GM12801 (cell line): ENCODE measurements around the gene STK36.

Experiments
- TF ChIP-seq, protein P1 (sequence below): IDR thresholded peaks from one replicate; pipeline ENCODE4 v1.5.1; 2011; ENCODE audit warnings: control low read depth; ENCODE audit not compliant: insufficient read length; ENCODE audit errors: extremely low read depth

The STK36 gene, protein sequence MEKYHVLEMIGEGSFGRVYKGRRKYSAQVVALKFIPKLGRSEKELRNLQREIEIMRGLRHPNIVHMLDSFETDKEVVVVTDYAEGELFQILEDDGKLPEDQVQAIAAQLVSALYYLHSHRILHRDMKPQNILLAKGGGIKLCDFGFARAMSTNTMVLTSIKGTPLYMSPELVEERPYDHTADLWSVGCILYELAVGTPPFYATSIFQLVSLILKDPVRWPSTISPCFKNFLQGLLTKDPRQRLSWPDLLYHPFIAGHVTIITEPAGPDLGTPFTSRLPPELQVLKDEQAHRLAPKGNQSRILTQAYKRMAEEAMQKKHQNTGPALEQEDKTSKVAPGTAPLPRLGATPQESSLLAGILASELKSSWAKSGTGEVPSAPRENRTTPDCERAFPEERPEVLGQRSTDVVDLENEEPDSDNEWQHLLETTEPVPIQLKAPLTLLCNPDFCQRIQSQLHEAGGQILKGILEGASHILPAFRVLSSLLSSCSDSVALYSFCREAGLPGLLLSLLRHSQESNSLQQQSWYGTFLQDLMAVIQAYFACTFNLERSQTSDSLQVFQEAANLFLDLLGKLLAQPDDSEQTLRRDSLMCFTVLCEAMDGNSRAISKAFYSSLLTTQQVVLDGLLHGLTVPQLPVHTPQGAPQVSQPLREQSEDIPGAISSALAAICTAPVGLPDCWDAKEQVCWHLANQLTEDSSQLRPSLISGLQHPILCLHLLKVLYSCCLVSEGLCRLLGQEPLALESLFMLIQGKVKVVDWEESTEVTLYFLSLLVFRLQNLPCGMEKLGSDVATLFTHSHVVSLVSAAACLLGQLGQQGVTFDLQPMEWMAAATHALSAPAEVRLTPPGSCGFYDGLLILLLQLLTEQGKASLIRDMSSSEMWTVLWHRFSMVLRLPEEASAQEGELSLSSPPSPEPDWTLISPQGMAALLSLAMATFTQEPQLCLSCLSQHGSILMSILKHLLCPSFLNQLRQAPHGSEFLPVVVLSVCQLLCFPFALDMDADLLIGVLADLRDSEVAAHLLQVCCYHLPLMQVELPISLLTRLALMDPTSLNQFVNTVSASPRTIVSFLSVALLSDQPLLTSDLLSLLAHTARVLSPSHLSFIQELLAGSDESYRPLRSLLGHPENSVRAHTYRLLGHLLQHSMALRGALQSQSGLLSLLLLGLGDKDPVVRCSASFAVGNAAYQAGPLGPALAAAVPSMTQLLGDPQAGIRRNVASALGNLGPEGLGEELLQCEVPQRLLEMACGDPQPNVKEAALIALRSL (N-terminal part only)

DNA sequence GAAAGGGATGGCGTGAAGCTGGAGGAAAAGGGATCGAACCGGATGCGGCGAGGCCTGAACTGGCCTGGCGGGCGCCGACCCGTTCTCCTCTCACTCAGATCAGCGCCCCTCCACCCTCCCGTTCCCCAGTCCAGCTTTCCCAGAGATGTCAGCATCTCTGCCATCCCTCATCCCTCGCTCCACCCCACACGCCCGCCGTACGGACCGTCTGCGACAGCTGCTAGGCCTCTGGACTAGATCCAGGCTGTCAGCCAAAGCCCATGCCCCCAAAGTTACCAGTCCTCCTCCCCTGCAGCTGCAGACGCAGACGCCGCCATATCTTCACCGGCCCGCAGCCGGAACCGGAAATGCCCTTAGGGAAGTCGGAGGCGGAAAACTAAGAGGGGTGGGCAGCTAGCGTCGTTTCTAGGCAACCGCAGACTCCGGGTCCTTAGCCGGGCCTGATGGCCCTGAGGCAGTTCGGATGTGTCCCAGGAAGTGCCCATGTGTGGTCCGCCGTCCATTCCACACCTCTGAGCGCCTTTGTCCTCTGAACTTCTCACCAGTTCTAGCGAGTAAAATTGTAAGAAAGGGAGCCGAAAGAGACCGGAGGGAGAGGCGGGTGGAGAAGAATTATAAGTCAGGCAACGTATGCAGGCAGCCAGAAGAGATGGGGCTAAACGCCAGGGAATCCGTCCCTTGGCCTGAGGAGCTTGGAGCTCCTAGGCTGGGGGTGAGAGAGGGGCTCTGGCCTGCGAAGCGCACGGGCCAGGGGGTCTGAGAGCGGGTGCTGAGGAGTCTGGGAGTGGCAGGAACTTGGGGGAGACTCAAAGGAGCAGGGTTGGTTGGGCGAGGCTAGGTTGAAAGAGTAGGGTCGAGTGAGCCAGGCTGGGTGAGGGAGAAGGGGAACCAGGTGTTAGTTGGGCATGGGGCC lies at the start of gene STK36, which contains the start of gene RNF25:
Gene STK36, plus strand, starts transcription at position 433 of the 913 bp plus-strand sequence. CDS start 744 bp downstream, outside the sequence.
Gene RNF25, minus strand, starts transcription at position 349 of the 913 bp plus-strand sequence. Its CDS starts 32 bp downstream, at position 317.
- TF ChIP-seq, protein P1, sequence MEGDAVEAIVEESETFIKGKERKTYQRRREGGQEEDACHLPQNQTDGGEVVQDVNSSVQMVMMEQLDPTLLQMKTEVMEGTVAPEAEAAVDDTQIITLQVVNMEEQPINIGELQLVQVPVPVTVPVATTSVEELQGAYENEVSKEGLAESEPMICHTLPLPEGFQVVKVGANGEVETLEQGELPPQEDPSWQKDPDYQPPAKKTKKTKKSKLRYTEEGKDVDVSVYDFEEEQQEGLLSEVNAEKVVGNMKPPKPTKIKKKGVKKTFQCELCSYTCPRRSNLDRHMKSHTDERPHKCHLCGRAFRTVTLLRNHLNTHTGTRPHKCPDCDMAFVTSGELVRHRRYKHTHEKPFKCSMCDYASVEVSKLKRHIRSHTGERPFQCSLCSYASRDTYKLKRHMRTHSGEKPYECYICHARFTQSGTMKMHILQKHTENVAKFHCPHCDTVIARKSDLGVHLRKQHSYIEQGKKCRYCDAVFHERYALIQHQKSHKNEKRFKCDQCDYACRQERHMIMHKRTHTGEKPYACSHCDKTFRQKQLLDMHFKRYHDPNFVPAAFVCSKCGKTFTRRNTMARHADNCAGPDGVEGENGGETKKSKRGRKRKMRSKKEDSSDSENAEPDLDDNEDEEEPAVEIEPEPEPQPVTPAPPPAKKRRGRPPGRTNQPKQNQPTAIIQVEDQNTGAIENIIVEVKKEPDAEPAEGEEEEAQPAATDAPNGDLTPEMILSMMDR = no peak

DNA sequence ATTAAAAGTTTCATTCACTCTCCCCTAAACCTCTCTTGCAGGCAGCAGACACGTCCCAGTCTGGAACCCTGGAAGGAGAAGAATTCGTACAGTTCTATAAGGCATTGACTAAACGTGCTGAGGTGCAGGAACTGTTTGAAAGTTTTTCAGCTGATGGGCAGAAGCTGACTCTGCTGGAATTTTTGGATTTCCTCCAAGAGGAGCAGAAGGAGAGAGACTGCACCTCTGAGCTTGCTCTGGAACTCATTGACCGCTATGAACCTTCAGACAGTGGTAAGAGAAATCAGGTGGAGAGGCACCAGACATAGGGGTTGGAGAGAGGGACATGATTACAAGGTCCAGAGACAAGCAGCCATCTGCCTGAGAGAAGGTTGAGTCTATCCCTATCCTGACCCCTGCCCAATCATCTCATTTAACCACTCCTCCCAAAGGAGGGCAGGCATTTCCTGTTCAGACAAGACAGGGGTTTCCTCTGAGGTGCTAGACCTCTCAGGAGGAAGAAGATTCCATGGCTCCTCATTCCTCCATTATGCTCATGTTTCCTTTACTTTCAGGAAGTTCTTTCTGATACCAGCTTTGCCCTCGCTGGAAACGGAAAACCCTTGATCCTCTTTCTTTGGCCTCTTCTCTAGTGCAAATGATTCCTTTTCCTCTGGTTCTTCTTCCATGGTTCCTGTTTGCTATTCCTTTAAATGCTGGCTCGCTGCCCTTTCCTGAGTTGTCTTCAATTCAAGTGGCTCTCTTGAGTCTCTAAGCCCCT lies 49.1 kb upstream of the STK36 start:
- TF ChIP-seq, protein P1 = no peak

DNA sequence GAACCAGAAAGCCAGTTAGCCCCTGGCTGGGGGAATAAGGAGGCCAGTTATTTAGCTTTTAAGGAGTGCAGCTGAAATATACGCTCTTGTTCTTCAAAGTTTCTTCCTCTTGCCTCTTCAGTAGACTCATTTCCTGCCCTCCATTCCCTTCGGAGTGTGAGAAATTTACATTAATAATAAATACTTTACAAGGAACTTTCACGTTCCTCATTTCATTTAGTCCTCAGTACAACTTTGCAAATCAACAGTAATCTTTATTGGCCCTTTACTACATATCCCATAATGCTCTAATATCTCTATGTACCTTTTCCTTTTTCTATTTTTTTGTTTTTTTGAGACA lies 48.5 kb upstream of the STK36 start:
- TF ChIP-seq, protein P1 = no peak

DNA sequence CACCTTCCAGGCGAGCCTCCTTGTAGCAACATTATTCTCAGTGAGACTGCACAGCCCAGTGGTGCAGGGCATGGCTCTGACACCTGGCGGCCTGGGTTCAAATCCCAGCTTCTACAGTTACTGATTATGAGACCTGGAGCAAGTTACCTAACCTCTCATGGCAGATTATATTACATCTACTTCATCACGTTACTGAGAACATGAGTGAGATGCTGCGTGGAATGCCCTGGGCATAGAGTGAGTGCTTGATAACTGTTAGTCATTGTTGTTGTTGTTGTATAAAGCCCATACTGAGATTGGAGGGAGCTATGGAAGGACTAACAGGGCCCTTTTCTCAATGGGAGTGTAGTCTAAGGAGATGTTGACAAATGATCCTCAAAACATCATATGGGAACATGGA lies 45.5 kb upstream of the STK36 start:
- TF ChIP-seq, protein P1 = no peak

DNA sequence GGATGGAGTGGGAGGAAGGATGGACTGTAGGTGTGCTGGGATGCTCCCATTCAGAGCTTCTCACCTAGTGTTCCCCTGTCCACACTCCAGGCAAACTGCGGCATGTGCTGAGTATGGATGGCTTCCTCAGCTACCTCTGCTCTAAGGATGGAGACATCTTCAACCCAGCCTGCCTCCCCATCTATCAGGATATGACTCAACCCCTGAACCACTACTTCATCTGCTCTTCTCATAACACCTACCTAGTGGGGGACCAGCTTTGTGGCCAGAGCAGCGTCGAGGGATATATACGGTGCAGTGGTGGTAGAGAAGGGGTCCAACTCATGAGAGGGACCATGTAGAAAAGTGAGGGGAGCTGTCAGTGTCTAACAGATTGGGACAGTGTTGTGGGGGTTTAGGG lies 43.9 kb upstream of the STK36 start:
- TF ChIP-seq, protein P1 = no peak

DNA sequence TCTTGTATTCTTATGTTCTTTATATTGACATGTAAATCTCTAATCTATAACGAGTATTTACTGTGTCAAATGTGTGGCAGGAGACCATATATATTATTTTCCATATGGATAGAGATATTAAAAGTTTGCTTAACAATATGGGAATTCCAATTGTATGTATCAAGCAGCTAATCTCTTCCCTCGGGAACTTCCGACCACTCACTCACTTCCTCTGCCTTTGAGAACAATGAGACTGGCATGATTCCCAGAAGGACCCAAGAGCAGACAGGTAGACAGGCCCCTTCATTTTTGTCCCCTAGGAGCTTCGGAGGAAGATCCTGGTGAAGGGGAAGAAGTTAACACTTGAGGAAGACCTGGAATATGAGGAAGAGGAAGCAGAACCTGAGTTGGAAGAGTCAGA lies 40.0 kb upstream of the STK36 start:
- TF ChIP-seq, protein P1 = no peak
